ENCODE results near the gene JAKMIP3.

JAKMIP3 gene

DNA sequence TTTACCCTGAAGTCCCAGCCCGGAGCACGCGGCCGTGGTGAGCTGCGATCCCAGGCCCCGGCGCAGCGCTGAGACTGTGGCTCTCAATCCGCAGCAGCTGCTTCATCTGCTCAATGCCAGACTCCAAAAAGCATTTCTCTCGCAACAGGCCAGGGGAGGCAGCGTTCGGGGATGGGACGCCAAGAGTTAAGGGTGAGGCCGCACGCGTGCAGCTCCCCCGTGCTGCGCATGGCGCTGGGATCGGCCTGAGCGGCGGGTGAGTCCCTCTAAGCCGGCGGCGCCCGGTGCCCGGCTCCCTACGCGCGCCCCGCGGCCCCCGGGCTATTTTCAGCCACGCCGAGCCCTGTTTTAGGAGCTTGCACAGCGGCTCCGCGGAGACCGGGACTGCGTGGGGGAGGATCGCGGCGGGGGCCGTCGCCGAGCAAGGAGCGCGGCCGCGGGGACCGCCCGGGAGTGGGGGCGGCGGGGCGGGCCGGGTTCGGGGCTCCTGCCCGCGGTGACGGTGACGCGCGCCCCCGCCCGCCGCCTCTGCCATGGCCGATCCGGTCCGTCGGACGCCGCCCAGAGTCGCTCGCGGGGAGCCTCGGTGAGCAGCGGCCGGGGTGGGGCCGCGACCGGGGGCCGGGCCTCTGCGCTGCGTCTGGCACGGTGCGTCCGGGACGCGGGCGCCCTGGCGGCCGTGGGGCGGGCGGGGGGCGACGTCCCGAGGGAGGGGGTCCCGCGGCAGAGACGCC is 29.4 kb upstream of the JAKMIP3 start:
- POLR2A ChIA-PET = no interaction called here
- Histone ChIP-seq H3K36me3 (ENCODE audit: control insufficient read depth in 2 of 2, insufficient read depth in 1 of 2, low read length in 2 of 2) (no peaks in the 10 kb centered on the region), H3K4me3 (ENCODE audit: low read depth, low read length) (peak overlapping the region; percentile 19), H3K9me3 (ENCODE audit: control insufficient read depth, insufficient read depth, low read depth, low read length) (no peaks in the 10 kb centered on the region), H3K27ac (ENCODE audit: extremely low read depth, low read depth, low read length) (no peak overlapping the region), H3K4me1 (ENCODE audit: control insufficient read depth, insufficient read depth, low read length) (no peaks in the 10 kb centered on the region)
- TF ChIP-seq ZNF394 (tag by site-specific recombination; IDR thresholded peaks at IDR 0.05; ENCODE audit: borderline replicate concordance) = no peak
- TF ChIP-seq, protein P1, sequence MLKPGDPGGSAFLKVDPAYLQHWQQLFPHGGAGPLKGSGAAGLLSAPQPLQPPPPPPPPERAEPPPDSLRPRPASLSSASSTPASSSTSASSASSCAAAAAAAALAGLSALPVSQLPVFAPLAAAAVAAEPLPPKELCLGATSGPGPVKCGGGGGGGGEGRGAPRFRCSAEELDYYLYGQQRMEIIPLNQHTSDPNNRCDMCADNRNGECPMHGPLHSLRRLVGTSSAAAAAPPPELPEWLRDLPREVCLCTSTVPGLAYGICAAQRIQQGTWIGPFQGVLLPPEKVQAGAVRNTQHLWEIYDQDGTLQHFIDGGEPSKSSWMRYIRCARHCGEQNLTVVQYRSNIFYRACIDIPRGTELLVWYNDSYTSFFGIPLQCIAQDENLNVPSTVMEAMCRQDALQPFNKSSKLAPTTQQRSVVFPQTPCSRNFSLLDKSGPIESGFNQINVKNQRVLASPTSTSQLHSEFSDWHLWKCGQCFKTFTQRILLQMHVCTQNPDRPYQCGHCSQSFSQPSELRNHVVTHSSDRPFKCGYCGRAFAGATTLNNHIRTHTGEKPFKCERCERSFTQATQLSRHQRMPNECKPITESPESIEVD (tag by site-specific recombination; IDR thresholded peaks at IDR 0.05) = no peak
- no peak for TF ChIP-seq ZNF654 (tag by site-specific recombination; IDR thresholded peaks at IDR 0.05; ENCODE audit: low read depth)
- no peak for TF ChIP-seq ZNF626 (tag by site-specific recombination; IDR thresholded peaks at IDR 0.05)
- TF ChIP-seq HOXD13 (CRISPR knock-in tag; IDR thresholded peaks at IDR 0.05; ENCODE audit: borderline replicate concordance) = no peak
- TF ChIP-seq GLIS2 (tag by site-specific recombination; IDR thresholded peaks at IDR 0.05) = 0 out of 2 replicates have a peak, but pooled peaks have one; percentile 32
- peak; percentile 61 for TF ChIP-seq GLIS1 (tag by site-specific recombination; IDR thresholded peaks at IDR 0.05)
- peak; percentile 54 for TF ChIP-seq ZIC2 (tag by site-specific recombination; IDR thresholded peaks at IDR 0.05)
- TF ChIP-seq ZNF677 (tag by site-specific recombination; IDR thresholded peaks at IDR 0.05) = 0 out of 2 replicates have a peak, but pooled peaks have one; percentile 12
- TF ChIP-seq ZNF600 (tag by site-specific recombination; IDR thresholded peaks at IDR 0.05) = 0 out of 2 replicates have a peak, but pooled peaks have one; percentile 43
- TF ChIP-seq ZNF354C (tag by site-specific recombination; IDR thresholded peaks at IDR 0.05; ENCODE audit: borderline replicate concordance, low read depth) = no peak
- TF ChIP-seq ZNF202 (tag by site-specific recombination; IDR thresholded peaks at IDR 0.05; ENCODE audit: borderline replicate concordance) = no peak
- TF ChIP-seq ZBTB48 (tag by site-specific recombination; IDR thresholded peaks at IDR 0.05) = 0 out of 2 replicates have a peak, but pooled peaks have one; percentile 21
- TF ChIP-seq ATF2 (tag by site-specific recombination; IDR thresholded peaks at IDR 0.05; ENCODE audit: low read depth) = no peak
- no peak for TF ChIP-seq ZNF157 (tag by site-specific recombination; IDR thresholded peaks at IDR 0.05)
- TF ChIP-seq ZNF19 (tag by site-specific recombination; IDR thresholded peaks at IDR 0.05; ENCODE audit: low read depth) = no peak
- no peak for TF ChIP-seq ZNF274 (IDR thresholded peaks at IDR 0.05; ENCODE audit: low read length)
- TF ChIP-seq ZNF274 (tag by site-specific recombination; IDR thresholded peaks at IDR 0.05; ENCODE audit: borderline replicate concordance) = no peak
- TF ChIP-seq SCRT2 (tag by site-specific recombination; IDR thresholded peaks at IDR 0.05) = peak; percentile 53
- TF ChIP-seq ZNF302 (tag by site-specific recombination; IDR thresholded peaks at IDR 0.05; ENCODE audit: low read depth) = no peak
- TF ChIP-seq ZBTB8A (tag by site-specific recombination; IDR thresholded peaks at IDR 0.05) = peak; percentile 63
- TF ChIP-seq ZNF391 (tag by site-specific recombination; IDR thresholded peaks at IDR 0.05; ENCODE audit: borderline replicate concordance, low read depth) = no peak
- TF ChIP-seq, protein P2, sequence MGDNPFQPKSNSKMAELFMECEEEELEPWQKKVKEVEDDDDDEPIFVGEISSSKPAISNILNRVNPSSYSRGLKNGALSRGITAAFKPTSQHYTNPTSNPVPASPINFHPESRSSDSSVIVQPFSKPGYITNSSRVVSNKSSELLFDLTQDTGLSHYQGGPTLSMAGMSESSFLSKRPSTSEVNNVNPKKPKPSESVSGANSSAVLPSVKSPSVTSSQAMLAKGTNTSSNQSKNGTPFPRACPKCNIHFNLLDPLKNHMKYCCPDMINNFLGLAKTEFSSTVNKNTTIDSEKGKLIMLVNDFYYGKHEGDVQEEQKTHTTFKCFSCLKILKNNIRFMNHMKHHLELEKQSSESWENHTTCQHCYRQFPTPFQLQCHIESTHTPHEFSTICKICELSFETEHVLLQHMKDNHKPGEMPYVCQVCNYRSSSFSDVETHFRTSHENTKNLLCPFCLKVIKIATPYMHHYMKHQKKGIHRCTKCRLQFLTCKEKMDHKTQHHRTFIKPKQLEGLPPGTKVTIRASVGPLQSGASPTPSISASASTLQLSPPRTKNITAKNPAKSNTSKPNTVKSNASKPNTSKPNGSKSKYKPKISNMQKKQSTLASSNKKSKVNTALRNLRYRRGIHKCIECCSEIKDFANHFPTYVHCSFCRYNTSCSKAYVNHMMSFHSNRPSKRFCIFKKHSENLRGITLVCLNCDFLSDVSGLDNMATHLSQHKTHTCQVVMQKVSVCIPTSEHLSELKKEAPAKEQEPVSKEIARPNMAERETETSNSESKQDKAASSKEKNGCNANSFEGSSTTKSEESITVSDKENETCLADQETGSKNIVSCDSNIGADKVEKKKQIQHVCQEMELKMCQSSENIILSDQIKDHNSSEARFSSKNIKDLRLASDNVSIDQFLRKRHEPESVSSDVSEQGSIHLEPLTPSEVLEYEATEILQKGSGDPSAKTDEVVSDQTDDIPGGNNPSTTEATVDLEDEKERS (tag by site-specific recombination; IDR thresholded peaks at IDR 0.05) = no peak
- TF ChIP-seq, protein P3, sequence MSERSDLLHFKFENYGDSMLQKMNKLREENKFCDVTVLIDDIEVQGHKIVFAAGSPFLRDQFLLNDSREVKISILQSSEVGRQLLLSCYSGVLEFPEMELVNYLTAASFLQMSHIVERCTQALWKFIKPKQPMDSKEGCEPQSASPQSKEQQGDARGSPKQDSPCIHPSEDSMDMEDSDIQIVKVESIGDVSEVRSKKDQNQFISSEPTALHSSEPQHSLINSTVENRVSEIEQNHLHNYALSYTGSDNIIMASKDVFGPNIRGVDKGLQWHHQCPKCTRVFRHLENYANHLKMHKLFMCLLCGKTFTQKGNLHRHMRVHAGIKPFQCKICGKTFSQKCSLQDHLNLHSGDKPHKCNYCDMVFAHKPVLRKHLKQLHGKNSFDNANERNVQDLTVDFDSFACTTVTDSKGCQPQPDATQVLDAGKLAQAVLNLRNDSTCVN (tag by site-specific recombination; optimal IDR thresholded peaks at IDR 0.05) = peak; percentile 61
- no peak for TF ChIP-seq PRDM1 (tag by site-specific recombination; IDR thresholded peaks at IDR 0.05)
- TF ChIP-seq ZXDB (tag by site-specific recombination; IDR thresholded peaks at IDR 0.05) = no peak
- TF ChIP-seq, protein P4, sequence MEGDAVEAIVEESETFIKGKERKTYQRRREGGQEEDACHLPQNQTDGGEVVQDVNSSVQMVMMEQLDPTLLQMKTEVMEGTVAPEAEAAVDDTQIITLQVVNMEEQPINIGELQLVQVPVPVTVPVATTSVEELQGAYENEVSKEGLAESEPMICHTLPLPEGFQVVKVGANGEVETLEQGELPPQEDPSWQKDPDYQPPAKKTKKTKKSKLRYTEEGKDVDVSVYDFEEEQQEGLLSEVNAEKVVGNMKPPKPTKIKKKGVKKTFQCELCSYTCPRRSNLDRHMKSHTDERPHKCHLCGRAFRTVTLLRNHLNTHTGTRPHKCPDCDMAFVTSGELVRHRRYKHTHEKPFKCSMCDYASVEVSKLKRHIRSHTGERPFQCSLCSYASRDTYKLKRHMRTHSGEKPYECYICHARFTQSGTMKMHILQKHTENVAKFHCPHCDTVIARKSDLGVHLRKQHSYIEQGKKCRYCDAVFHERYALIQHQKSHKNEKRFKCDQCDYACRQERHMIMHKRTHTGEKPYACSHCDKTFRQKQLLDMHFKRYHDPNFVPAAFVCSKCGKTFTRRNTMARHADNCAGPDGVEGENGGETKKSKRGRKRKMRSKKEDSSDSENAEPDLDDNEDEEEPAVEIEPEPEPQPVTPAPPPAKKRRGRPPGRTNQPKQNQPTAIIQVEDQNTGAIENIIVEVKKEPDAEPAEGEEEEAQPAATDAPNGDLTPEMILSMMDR (tag by site-specific recombination; IDR thresholded peaks at IDR 0.05) = peak; percentile 47
- CTCF ChIA-PET = no interaction called here

Measured in HEK293 (cell line).